ENCODE results near the gene MINAR1. TPM values are rescaled to one million over a fixed set of nuclear protein-coding genes. Genes with fewer than 3 reads are reported as not detected.
"Not testable (repeated sequence)": the region's sequence is repeated elsewhere in the genome, so short reads cannot be mapped to it uniquely, and the experiment has no call there.

Gene MINAR1
- total RNA-seq, 2 experiments from 2014 or later = 0.30 to 0.38 TPM

DNA sequence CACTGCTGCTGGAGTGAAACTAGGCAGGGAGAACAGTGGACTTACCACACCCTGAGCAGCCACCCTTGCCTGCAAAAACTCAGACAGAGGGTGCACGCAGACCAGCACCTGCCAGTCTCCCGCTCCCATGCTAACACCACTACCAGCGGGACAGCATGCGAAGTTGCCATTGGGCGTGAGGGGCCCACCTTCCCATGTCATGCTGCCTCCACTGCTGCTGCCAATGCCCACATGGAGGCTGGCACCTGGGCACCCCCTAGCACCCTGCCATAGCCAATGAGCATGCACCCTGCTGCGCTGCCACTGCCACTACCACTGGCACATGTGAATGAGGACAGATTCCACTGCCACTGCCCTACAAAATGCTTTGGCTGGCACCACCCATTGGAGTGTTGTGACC is 19.7 kb upstream of the MINAR1 start:
- no peaks in the 10 kb centered on the region for H3K27me3 Mint-ChIP-seq
- CTCF ChIA-PET = interaction anchor here (1.3 kb wide), 1 partner anchor 73 kb away, joined by 3 read pairs; no protein-coding TSS in a partner anchor
- no peaks in the 10 kb centered on the region for H3K36me3 Mint-ChIP-seq (ENCODE audit: low read depth)
- H3K27ac Mint-ChIP-seq = no peak overlapping the region
- no peaks in the 10 kb centered on the region for H3K4me1 Mint-ChIP-seq
- H3K4me3 Mint-ChIP-seq = no peak overlapping the region
- no peak for DNase-seq
- no peaks in the 10 kb centered on the region for H3K9me3 Mint-ChIP-seq
- POLR2A ChIA-PET = no interaction called here

DNA sequence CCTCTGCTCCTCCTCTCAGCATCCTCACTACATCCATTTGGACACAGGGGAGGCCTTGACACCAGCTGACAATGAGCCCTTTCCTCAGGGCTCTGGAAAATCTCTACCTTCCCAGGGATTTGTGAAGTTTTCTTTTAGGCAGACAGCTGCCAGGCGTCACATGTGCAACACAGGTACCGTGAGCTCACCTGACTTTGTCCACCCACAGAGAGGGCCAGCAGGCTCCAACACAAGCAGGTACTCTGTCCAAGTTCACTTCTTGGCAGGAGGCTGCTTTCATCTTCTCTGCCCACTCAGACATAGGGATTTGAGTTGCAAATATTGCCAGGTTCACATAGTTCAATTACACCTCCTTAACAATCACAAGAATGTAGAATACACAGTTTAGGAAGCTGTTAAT is 15.3 kb upstream of the MINAR1 start:
- Mint-ChIP-seq H3K4me1 (no peaks in the 10 kb centered on the region), H3K27ac (no peak overlapping the region), H3K36me3 (ENCODE audit: low read depth) (no peaks in the 10 kb centered on the region), H3K9me3 (no peaks in the 10 kb centered on the region), H3K27me3 (no peaks in the 10 kb centered on the region), H3K4me3 (no peak overlapping the region)
- POLR2A ChIA-PET = no interaction called here
- CTCF ChIA-PET = no interaction called here
- no peak for DNase-seq

DNA sequence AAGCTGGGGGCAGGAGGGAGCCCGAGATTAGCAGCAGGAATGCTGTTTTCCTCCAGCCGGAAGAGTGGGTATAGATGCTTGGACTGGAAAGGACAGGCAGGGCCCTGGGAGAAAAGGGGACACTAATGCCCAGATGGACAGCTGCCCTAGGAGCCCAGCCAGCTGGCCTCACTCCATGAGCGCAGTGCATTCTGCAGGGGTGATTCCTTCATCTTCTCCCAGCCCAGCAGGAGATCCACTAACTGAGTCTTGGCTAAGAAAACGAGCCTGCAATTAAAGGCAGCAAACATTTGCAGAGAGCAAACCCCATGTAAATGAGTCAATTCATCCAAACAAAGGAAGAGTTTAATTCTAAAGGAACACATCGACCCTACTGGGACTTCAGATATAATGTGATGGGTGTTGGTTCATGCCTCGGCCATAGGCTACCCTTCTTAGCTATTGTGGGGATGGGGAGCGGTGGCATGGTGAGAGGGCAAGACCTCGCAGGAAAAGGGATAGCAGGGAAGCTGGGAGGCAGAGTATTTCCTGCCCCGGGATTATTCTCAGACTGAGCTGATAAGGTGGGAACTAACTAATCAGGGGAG is 13.3 kb upstream of the MINAR1 start:
- Mint-ChIP-seq H3K36me3 (ENCODE audit: low read depth) (no peaks in the 10 kb centered on the region), H3K9me3 (no peaks in the 10 kb centered on the region), H3K4me3 (no peak overlapping the region), H3K27me3 (no peaks in the 10 kb centered on the region), H3K4me1 (no peaks in the 10 kb centered on the region), H3K27ac (no peak overlapping the region)
- POLR2A ChIA-PET = no interaction called here
- CTCF ChIA-PET = interaction anchor here (1.4 kb wide), 1 partner anchor 434 kb away, joined by 3 read pairs; no protein-coding TSS in a partner anchor
- no peak for DNase-seq

DNA sequence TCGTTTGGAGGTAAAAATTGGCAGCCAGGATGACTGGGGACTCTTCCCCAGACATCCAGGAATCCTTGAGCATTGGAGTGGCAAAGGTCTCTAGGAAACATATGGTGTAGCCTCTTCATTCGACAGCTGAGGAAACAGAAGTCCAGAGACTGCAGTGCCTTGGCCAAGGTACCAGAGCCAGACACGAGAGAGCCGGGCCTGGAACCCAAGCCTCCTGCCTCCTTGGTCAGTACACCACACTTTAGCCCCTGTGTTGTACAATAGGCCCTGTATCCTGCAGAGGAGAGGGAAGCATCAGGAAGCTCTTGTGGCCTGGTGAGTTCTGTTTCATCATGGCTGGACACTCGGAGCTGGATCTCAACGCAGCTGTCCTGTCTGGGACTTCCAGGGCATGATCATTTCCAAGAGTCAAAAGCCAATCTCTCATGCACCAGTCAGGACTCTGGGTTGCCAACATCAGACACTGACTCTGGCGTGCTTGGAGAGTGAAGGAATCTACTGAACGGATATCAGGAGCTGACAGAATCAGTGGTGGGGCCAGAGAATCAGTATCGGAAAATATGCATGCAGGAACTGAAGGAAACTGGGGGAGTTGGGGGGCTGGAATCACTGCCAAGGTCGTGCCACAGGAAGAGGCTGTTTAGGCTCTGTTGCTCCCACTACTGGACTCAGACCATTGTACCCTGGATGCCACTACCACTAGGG is 6.4 kb upstream of the MINAR1 start:
- peaks cover 1% of the 10 kb centered on the region for H3K4me1 Mint-ChIP-seq
- H3K9me3 Mint-ChIP-seq = no peaks in the 10 kb centered on the region
- ChIA-PET CTCF (no interaction called here), POLR2A (no interaction called here)
- no peak overlapping the region for H3K27ac Mint-ChIP-seq
- peaks cover 27% of the 10 kb centered on the region for H3K27me3 Mint-ChIP-seq
- no peaks in the 10 kb centered on the region for H3K36me3 Mint-ChIP-seq (ENCODE audit: low read depth)
- no peak for DNase-seq
- H3K4me3 Mint-ChIP-seq = no peak overlapping the region

DNA sequence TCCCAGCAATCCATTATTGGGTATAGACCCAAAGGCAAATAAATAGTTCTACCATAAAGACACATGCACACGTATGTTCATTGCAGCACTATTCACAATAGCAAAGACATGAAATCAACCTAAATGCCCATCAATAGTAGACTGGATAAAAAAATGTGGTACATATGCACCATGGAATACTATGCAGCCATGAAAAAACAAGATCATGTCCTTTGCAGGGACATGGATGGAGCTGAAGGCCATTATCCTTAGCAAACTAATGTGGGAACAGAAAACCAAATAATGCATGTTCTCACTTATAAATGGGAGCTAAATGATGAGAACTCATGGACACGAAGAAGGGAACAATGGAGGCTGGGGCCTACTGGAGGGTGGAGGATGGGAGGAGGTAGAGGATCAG is 5.2 kb upstream of the MINAR1 start:
- H3K27ac Mint-ChIP-seq; CTCF ChIA-PET; POLR2A ChIA-PET; H3K4me3 Mint-ChIP-seq; H3K9me3 Mint-ChIP-seq; H3K36me3 Mint-ChIP-seq (ENCODE audit: low read depth); DNase-seq; H3K4me1 Mint-ChIP-seq: not testable (repeated sequence)
- peaks cover 34% of the 10 kb centered on the region for H3K27me3 Mint-ChIP-seq

DNA sequence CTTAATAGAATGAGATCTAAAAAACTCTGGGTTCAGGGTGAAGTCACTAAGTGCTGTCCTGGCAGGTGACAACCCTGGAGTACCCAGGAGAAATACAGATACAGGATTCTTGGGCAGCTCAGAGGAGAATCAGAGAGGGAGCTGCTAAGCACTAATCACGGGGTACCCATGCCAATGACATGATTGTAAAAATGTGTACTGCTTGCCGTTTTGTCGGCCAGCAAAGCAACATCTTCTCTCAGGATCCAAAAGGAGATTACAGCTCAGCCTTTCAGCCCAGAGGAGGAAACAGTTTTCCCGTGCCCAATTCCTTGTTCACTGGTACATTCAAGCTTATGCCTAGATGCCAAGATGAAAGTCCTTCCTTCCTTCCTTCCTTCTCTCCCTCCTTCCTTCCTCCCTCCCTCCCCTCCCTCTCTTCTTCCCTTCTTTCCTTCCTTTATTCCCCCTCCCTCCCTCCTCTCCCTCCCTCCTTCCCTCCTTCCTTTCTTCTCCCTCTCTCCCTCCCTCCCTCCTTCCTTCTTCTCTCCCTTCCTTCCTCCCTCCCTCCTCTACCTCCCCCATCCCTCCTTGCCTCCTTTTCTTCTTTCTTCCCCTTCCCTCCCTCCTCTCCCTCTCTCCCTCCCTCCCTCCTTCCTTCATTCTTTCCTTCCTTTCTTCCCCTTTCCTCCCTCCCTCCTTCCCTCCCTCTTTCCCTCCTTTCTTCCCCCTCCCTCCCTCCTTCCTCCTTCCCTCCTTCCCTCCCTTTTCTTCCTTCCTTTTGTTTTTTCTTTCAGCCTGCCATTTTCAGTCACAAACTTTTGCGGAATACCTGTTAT is 4.1 kb upstream of the MINAR1 start:
- no peak for DNase-seq
- Mint-ChIP-seq H3K27ac (no peak overlapping the region), H3K36me3 (ENCODE audit: low read depth) (no peaks in the 10 kb centered on the region), H3K4me3 (no peak overlapping the region), H3K9me3 (no peaks in the 10 kb centered on the region), H3K4me1 (peaks cover 6% of the 10 kb centered on the region), H3K27me3 (peaks cover 40% of the 10 kb centered on the region)
- ChIA-PET POLR2A (no interaction called here), CTCF (no interaction called here)

DNA sequence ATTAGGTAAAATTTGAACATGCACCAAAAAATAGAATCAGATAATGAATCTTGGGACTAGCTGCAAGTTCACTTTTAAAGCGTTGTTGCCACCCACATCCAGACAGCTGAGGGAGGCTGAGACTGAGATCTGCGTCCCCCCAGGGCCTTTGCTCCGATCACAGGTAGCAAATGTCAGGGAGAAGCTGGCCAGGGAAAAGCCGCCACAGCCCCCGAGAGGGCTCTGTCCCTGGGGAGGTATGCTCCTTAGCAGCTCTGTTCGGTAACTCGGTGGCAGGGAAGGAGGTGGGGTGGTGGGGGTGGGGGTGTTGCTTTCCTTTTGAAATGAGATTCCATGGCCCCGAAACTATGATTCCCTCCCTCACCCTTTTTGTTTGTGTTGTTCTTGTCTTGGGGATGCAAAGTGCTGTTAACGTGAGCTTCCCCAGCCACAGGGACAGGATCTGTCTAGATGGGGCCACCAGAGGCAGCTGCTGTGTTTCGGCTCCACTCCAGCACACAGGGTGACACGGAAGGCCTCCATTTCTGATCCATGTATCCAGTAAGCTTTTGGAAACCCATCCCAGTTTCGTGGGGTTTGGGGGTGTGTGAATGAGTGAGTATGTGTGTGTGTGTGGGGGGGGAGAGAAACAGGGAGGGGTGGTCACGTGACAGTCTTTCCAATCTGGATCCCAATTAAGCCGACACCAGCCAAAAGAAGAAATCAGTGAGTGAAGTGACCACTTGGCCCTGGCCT is 1.1 kb upstream of the MINAR1 start:
- Mint-ChIP-seq H3K27ac (no peak overlapping the region), H3K4me1 (peaks cover 6% of the 10 kb centered on the region), H3K36me3 (ENCODE audit: low read depth) (no peaks in the 10 kb centered on the region), H3K4me3 (no peak overlapping the region), H3K9me3 (no peaks in the 10 kb centered on the region), H3K27me3 (peaks cover 64% of the 10 kb centered on the region)
- ChIA-PET POLR2A (no interaction called here), CTCF (interaction anchor here (0.8 to 1.1 kb wide), 2 partner anchors 52 to 91 kb away, joined by 3 to 4 read pairs; no protein-coding TSS in a partner anchor)
- DNase-seq = no peak

DNA sequence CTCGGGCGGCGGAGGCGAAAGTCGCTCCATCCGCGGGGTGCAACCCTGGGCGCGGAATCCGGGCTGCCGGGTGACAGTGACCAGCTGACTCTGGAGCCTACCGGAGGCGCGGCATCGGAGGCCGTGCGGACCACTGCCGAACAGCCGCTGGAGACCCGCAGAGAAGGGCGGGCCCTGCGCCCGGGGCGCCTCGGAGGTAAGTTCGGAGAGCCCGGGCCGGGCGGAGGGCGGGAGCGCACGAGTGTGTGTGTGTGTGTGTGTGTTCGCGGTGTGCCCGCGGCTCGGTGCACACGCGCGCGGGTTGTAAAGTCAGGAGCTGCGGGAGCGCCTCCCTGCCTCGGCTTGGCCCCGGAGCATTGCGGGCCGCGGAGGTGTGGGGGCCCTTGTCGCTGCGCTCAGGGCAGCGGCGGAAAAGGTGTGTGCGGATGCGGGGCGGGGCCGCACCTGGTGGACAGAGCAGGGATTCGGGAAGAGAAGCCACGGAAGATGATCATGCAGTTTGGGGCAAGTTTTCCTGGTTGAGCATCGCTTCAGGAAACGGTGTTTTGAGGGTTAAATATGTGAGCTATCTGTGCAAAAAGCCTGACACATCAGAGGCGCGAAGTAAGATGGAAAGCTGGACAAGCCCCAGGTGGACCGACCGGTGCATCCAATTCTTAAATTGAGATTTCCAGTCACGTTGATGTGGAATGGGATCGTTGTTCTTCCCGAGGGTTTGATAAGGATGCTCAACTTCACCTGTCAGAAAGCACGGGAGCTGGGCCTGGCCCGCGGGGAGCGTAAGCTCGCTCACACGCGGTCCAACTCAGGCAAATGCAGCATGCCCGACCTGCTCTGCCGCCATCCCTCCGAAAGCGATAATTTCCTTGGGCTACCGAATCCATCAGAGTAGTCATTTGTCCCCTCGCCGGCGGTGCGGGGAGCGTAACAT is 474 bp downstream of the MINAR1 start:
- CTCF ChIA-PET = no interaction called here
- POLR2A ChIA-PET = no interaction called here

DNA sequence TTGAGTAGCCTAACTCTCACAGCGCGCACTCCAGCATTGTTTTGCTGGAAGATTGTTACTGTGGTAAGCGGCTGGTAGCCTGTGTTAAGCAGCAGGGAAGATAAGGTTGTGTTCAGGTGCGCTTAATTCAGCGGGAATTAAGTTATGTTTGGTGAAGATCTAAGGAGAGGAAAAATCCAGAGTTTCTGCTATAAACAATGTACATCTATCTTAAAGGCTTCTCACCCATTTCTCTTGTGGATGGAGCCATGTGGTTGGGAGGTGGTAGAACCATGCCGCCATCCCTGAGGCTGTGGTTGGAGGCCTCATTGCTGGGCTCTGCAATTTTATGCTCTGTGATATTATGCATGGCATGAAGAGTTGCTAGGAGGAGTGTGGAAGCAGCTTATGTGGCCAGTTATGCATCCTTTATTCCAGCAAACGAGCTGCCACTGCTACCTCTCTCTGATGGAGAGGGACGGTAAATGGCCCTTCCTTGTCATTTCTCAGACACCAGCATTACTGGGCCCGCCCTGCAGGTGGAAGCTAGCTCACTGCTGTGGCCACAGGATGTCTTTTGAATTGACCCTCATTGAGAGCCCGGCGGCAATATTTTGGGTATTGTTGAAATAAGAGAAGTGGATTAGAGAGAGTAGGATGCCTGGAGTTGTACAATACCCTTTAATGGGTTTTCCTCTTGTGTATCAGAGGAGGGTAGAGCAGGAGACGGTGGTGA is 1.3 kb downstream of the MINAR1 start:
- Mint-ChIP-seq H3K4me1 (peaks cover 6% of the 10 kb centered on the region), H3K27ac (no peak overlapping the region), H3K9me3 (no peaks in the 10 kb centered on the region), H3K36me3 (ENCODE audit: low read depth) (no peaks in the 10 kb centered on the region), H3K4me3 (no peak overlapping the region), H3K27me3 (peaks cover 62% of the 10 kb centered on the region)
- no peak for DNase-seq
- ChIA-PET CTCF (no interaction called here), POLR2A (no interaction called here)

More for the DNA sequence above, 474 bp downstream of the MINAR1 start:
- H3K36me3 Mint-ChIP-seq (ENCODE audit: low read depth) = no peaks in the 10 kb centered on the region
- no peak overlapping the region for H3K4me3 Mint-ChIP-seq
- no peak for DNase-seq
- peaks cover 66% of the 10 kb centered on the region for H3K27me3 Mint-ChIP-seq
- no peak overlapping the region for H3K27ac Mint-ChIP-seq
- H3K9me3 Mint-ChIP-seq = no peaks in the 10 kb centered on the region
- H3K4me1 Mint-ChIP-seq = peaks cover 6% of the 10 kb centered on the region

DNA sequence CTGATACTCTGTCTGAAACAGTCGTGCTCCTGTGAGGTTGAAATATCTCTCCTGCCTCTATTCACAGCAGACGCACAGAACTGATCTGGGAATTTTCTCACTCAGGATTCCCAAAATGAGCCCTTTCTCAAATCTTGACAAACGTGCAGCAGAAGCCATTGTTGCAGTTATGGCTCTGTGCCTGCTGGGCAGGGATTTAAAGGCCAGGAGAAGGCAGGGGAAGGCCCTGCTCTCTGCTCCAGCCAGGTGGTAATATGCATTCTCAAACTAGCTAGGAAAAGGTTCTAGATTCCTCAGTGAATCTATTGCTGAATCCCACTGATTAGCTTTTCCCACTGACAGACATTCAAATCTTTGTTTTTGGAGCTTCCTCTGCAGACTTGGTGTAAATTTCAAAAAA is 2.2 kb downstream of the MINAR1 start:
- Mint-ChIP-seq H3K4me1 (peaks cover 6% of the 10 kb centered on the region), H3K36me3 (ENCODE audit: low read depth) (no peaks in the 10 kb centered on the region), H3K27me3 (peaks cover 53% of the 10 kb centered on the region), H3K4me3 (no peak overlapping the region), H3K9me3 (no peaks in the 10 kb centered on the region), H3K27ac (no peak overlapping the region)
- ChIA-PET POLR2A (no interaction called here), CTCF (no interaction called here)
- DNase-seq = no peak

DNA sequence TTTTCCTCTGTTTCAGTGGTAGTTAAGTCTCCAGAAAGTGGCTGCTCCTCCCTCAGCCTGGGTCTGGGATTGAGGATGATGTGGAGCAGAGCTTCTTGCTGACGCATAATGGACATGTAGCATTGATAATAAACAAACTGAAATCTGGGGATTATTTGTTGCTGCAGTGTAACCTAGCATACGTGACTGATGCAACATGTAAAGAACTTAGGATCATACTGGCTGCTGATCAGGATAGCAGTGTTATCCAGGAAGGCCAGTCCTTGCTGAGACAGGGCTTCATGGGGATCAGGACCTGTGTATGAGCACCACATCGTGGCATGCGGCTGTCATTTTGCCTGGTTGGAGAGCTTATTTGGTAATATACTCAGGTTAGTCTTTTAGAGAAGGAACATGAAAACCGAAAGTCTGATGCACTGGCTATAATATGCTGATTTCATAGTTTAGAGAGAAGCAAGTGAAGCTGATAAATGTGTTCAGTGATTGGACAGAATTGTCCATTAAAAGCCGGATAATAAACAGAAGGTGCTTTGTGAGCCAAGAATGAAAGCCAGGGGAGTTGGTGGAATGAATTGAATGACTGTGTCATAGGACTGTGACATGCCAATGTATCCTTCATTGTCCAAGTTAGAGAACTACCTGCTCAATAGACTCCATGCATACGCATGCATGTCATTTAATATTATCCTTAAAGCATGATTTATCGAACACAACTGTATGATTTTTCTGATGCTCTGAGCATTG is 4.1 kb downstream of the MINAR1 start:
- Mint-ChIP-seq H3K27ac (no peak overlapping the region), H3K36me3 (ENCODE audit: low read depth) (no peaks in the 10 kb centered on the region), H3K27me3 (peaks cover 37% of the 10 kb centered on the region), H3K4me1 (peaks cover 3% of the 10 kb centered on the region), H3K4me3 (no peak overlapping the region), H3K9me3 (no peaks in the 10 kb centered on the region)
- ChIA-PET CTCF (no interaction called here), POLR2A (no interaction called here)
- no peak for DNase-seq

All from activated CD4-positive, alpha-beta memory T cell treated with anti-CD3 and anti-CD28 coated beads, Interleukin-2, amount 10 ng/mL, durations not matched to agents 7 days and 5 days (primary cell).